Transverse colon (tissue), 4 donors: ENCODE data around the gene PRICKLE2. TPM values are rescaled to one million over a fixed set of nuclear protein-coding genes. Genes with fewer than 3 reads are reported as not detected.

Experiments
- DNase-seq: peaks from one replicate; pipeline ENCODE4 v3.0.0-alpha.2; 2019
- H3K27ac ChIP-seq, 4 donors: fragments of 200-600 bp; sonication (generic); 2 replicates each; pipeline ENCODE4 v1.5.1; 2016 to 2018; ENCODE audit warnings: inconsistent platforms in 4 of 4
- H3K27me3 ChIP-seq: fragments of 200-600 bp; sonication (generic); 2 replicates; pipeline ENCODE4 v1.5.1; 2017; ENCODE audit warnings: inconsistent platforms
- H3K36me3 ChIP-seq, 4 donors: fragments of 200-600 bp; sonication (generic); 2 replicates each; pipeline ENCODE4 v1.5.1; 2017 to 2019; ENCODE audit warnings: inconsistent platforms in 4 of 4
- H3K4me1 ChIP-seq, 4 donors: fragments of 200-600 bp; sonication (generic); 2 replicates each; pipeline ENCODE4 v1.5.1; 2017 to 2020; ENCODE audit warnings: inconsistent platforms in 4 of 4
- H3K4me3 ChIP-seq, 4 donors: fragments of 200-600 bp; sonication (generic); 1 replicate in 1 of 4; 2 replicates in 3 of 4; pipeline versions ENCODE4 v1.5.1 to v1.6.1; 2017 to 2019; ENCODE audit warnings: inconsistent platforms in 4 of 4
- H3K9me3 ChIP-seq, 2 donors: fragments of 200-600 bp; sonication (generic); 2 replicates each; pipeline ENCODE4 v1.5.1; 2017 to 2019; ENCODE audit warnings: inconsistent platforms in 2 of 2
- EP300 ChIP-seq: sonication (generic); formaldehyde crosslinking; IDR thresholded peaks from one replicate; pipeline ENCODE4 v1.6.1; 2017; ENCODE audit warnings: antibody characterized with exemption, low read depth
- POLR2A ChIP-seq: fragments of 450-650 bp; IDR thresholded peaks from one replicate; pipeline ENCODE4 v1.6.1; 2016; ENCODE audit warnings: antibody characterized with exemption, mild to moderate bottlenecking, moderate library complexity
- POLR2AphosphoS5 ChIP-seq, 3 donors: sonication (generic); formaldehyde crosslinking; IDR thresholded peaks; one replicate each; pipeline ENCODE4 v1.6.1; 2016; ENCODE audit warnings: antibody characterized with exemption in 3 of 3
- WGBS, 2 donors: methylation state at CpG; one replicate each; pipeline ENCODE4 v1.1.5; 2018; ENCODE audit warnings: low coverage in 1 of 2; 5-methylcytosine and 5-hydroxymethylcytosine counted together
- in situ Hi-C, 4 donors: fragments of 200-750 bp; cut with MboI; loops; one replicate each; pipeline versions ENCODE4 v1.15.0 to v1.15.1; 2017; ENCODE audit warnings: low sequenced_read_pairs in 3 of 4, low pct_ligation_motif_present in 1 of 4, low pct_unique_long_range_greater_than_20kb in 1 of 4
- intact Hi-C: fragments of 100-400 bp; cut with DNase I; formaldehyde crosslinking; loops from one replicate; pipeline ENCODE4 v1.15.1; 2023; ENCODE audit warnings: low total_unique reads
- total RNA-seq, 4 donors: library from RNA; depleted of rRNA; stranded (reverse); fragments of >200 nt; gene quantifications; one replicate each; pipeline ENCODE4 v1.1.0, GENCODE V29; 2016
- TF ChIP-seq, protein P1 (sequence below), 5 experiments: fragments of 200-600 bp in 3 of 5; fragments of 450-650 bp in 2 of 5; sonication (generic) in 3 of 5; IDR thresholded peaks; 1 replicate in 2 of 5; 2 replicates in 3 of 5; pipeline ENCODE4 v1.5.1; 2016 to 2017; ENCODE audit warnings: antibody characterized with exemption in 5 of 5, inconsistent platforms in 3 of 5, mild to moderate bottlenecking in 2 of 5, moderate library complexity in 1 of 5

Gene PRICKLE2
- total RNA-seq, 4 donors from 2014 or later, result 8.5 to 38.4 (median 17.4) TPM

- Histone ChIP-seq H3K36me3 (no peaks in the 10 kb centered on the region), H3K27me3 (no peaks in the 10 kb centered on the region), H3K27ac (peak overlapping the region; percentile 46 to 94 (median 66)), H3K4me3 (no peak overlapping the region), H3K4me1 (peaks cover 8 to 31% (median 11%) of the 10 kb centered on the region in 4 donors), H3K9me3 (no peaks in the 10 kb centered on the region)
- TF ChIP-seq POLR2A (no peak), POLR2AphosphoS5 (IDR thresholded peaks at IDR 0.05) (no peak), EP300 (no peak)
- TF ChIP-seq, protein P1, sequence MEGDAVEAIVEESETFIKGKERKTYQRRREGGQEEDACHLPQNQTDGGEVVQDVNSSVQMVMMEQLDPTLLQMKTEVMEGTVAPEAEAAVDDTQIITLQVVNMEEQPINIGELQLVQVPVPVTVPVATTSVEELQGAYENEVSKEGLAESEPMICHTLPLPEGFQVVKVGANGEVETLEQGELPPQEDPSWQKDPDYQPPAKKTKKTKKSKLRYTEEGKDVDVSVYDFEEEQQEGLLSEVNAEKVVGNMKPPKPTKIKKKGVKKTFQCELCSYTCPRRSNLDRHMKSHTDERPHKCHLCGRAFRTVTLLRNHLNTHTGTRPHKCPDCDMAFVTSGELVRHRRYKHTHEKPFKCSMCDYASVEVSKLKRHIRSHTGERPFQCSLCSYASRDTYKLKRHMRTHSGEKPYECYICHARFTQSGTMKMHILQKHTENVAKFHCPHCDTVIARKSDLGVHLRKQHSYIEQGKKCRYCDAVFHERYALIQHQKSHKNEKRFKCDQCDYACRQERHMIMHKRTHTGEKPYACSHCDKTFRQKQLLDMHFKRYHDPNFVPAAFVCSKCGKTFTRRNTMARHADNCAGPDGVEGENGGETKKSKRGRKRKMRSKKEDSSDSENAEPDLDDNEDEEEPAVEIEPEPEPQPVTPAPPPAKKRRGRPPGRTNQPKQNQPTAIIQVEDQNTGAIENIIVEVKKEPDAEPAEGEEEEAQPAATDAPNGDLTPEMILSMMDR (IDR thresholded peaks at IDR 0.05), result no peak
- no peak for DNase-seq
- in situ Hi-C loops (loop anchor here in 2 of 4 donors (25.0 kb wide), 2 partner anchors 97 to 222 kb away; no protein-coding TSS in a partner anchor), intact Hi-C loops (loop anchor here (5.0 to 10.0 kb wide), 2 partner anchors 37 to 85 kb away; no protein-coding TSS in a partner anchor)
- WGBS, 2 donors, result 55% methylated on average over 2 of the region's 2 CpGs; no CpG with 5 or more reads in 1 of the 2 donors
Measured at GRCh38 chr3:64259636-64260035, 34.4 kb upstream of the PRICKLE2 start.

DNA sequence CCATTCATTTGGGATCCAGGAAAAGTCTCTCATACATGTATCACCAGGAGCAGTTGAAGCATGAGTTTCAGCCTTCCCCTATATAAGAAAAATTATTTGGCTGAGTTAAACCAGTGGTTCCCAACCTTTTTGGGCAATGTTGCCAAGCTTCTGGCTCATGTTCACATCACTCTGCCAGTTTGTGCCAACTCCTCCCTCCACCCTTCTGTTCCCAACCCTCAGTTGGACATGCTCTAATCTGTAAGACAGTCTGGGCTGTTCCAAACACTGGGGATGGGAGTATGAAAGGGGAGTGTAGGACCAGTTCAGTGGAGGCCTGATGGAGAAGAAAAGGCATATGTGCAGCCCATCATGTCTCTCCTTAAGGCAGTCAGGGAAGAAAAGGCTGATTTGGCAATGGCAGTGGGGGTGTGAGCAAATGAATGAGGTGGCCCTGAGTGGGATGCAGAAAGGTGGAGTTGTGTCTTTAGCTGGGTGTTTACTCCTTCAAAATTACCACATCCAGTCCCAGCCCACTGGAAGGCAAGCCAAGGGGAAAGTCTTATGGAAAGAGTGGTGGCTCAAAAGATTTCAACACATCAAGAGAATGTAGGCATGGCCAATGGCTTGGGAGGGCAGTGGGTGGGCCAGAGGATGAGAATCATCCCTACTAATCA, 32.0 kb upstream of the PRICKLE2 start:
- in situ Hi-C loops, result loop anchor here in 2 of 4 donors (25.0 kb wide), 2 partner anchors 95 to 220 kb away; no protein-coding TSS in a partner anchor

GRCh38 chr3:64255741-64256340, 30.6 kb upstream of the PRICKLE2 start:
- in situ Hi-C loops (loop anchor here in 2 of 4 donors (25.0 kb wide), 2 partner anchors 94 to 219 kb away; no protein-coding TSS in a partner anchor), intact Hi-C loops (no loop called here)
- peaks cover 0 to 19% (median 1%) of the 10 kb centered on the region in 4 donors for H3K4me1 ChIP-seq
- DNase-seq, result no peak
- WGBS, 2 donors, result 70 to 72% methylated on average over 5 of the region's 5 CpGs
- no peak for TF ChIP-seq POLR2AphosphoS5 (IDR thresholded peaks at IDR 0.05)
- TF ChIP-seq, protein P1 (IDR thresholded peaks at IDR 0.05), result no peak
- no peak for TF ChIP-seq EP300
- no peak for TF ChIP-seq POLR2A
- H3K4me3 ChIP-seq, result no peak overlapping the region
- H3K27me3 ChIP-seq, result no peaks in the 10 kb centered on the region
- H3K36me3 ChIP-seq, result no peaks in the 10 kb centered on the region
- no peaks in the 10 kb centered on the region for H3K9me3 ChIP-seq
- peak overlapping the region in 2 of 4 donors; percentile 50 to 66 for H3K27ac ChIP-seq

More for the DNA sequence above, 32.0 kb upstream of the PRICKLE2 start:
- H3K27ac ChIP-seq, result peak overlapping the region in 1 of 4 donors; percentile 7
- H3K4me1 ChIP-seq, result peaks cover 3 to 19% (median 5%) of the 10 kb centered on the region in 4 donors
- no peaks in the 10 kb centered on the region for H3K27me3 ChIP-seq
- DNase-seq, result no peak
- TF ChIP-seq EP300 (no peak), POLR2AphosphoS5 (IDR thresholded peaks at IDR 0.05) (no peak), POLR2A (no peak)
- TF ChIP-seq, protein P1 (IDR thresholded peaks at IDR 0.05), result no peak
- H3K36me3 ChIP-seq, result no peaks in the 10 kb centered on the region
- intact Hi-C loops, result no loop called here
- H3K9me3 ChIP-seq, result no peaks in the 10 kb centered on the region
- H3K4me3 ChIP-seq, result no peak overlapping the region

DNA sequence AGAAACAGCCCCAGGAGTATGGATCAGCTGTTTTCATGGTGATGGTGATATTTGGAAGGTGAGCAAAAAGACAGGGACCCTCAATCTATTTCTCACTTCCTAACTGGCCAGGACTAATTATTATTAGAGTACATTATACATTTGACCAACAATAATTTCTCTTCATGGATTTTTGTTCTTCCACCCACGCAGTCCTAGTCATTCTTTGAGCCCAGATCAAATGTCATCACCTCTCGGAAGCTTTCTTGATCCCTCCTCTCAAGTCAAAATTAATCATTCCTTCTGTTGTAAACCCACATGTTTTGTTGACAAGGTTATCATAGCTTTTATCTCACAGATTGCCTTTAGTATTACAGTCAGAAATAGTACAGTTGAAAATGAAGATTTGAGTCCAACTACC, 29.2 kb upstream of the PRICKLE2 start:
- H3K4me3 ChIP-seq, result no peak overlapping the region
- no peak for TF ChIP-seq POLR2AphosphoS5 (IDR thresholded peaks at IDR 0.05)
- in situ Hi-C loops, result loop anchor here in 2 of 4 donors (25.0 kb wide), 2 partner anchors 92 to 217 kb away; no protein-coding TSS in a partner anchor
- peak overlapping the region; percentile 8 to 66 (median 56) for H3K27ac ChIP-seq
- no peaks in the 10 kb centered on the region for H3K27me3 ChIP-seq
- H3K9me3 ChIP-seq, result no peaks in the 10 kb centered on the region
- intact Hi-C loops, result no loop called here
- 79 to 88% methylated on average over 2 of the region's 2 CpGs for WGBS, 2 donors
- H3K36me3 ChIP-seq, result no peaks in the 10 kb centered on the region
- DNase-seq, result no peak
- peaks cover 0 to 14% (median 1%) of the 10 kb centered on the region in 4 donors for H3K4me1 ChIP-seq
